Hair follicular keratinocyte (primary cell): ENCODE measurements around the gene NEK4. TPM values are rescaled to one million over a fixed set of nuclear protein-coding genes. Genes with fewer than 3 reads are reported as not detected.

Experiments used
- total RNA-seq: library from RNA; depleted of rRNA; stranded (reverse); fragments of >200 nt; gene quantifications from 2 replicates; pipeline ENCODE4 v1.2.3, GENCODE V29; 2015

Gene NEK4
- total RNA-seq = 11.9 and 15.1 TPM in 2 replicates

DNA sequence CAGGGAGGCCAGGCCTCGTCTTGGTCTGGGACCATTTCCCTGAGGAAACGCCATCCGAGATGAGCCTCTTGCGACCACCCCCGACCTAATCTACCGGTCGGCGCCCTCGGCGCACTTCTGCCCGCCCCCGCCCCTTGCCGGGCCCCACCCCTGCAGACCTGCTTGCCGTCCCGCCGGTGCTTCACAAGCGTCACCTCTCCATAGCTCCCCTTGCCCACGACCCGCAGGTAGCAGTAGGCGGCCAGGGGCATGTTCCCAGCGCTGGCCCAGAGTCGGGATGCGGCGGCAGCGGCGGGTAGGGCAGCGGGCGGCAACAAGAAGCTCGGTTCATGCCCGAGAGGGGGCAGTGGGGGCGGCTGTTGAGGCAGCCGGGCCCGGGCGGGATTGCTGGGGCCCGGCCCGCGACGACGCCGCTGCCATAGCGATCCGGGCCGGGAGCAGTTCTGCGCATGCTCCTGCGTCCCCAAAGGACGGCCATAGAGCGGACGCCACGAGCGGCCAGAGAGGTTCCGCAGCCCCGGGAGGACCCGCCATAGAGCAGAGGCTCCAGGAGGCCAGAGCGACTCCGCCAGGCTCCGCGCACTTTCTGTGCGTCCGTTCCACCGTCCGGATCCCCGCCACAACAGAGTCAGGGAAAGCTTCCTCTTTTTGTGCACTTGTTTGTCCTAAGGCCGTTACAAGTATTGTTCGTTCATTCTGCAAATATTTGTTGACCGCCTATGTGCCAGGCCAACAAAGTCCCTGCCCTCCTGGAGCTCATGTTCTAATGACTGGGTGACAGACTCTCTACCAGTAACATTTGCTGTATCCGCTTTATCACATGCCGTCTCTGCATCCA is at the start of gene NEK4:
TSS of gene NEK4 (minus strand) at position 445 of the 838 bp plus-strand sequence. CDS start at position 251, 194 bp downstream.

DNA sequence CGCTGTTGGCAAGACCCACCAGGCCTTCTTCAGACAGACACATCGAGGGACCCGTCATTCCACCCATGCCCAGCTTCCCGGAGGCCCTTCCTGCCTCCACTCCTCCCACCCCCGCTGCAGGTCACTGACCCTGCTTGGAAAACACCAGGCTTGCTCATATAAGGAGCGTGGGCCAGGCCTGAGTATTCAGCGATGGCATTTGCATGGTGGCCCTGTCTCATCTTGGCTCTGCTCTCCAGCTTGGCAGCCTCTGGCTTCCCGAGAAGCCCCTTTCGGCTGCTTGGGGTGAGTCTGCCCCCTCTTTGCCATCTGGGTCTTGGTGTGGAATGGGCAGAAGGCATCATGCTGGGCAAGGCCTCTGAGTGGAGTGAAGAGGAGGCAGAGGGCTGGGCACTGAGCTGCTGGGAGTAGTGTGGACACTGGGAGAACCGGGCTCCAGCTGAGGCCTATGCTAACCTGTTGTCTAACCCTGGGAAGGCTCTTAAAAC is 23.9 kb upstream of the NEK4 start, which contains the start of gene ITIH3:
TSS of gene ITIH3 (plus strand) at position 185 of the 488 bp plus-strand sequence. CDS start at position 193, 8 bp downstream.

DNA sequence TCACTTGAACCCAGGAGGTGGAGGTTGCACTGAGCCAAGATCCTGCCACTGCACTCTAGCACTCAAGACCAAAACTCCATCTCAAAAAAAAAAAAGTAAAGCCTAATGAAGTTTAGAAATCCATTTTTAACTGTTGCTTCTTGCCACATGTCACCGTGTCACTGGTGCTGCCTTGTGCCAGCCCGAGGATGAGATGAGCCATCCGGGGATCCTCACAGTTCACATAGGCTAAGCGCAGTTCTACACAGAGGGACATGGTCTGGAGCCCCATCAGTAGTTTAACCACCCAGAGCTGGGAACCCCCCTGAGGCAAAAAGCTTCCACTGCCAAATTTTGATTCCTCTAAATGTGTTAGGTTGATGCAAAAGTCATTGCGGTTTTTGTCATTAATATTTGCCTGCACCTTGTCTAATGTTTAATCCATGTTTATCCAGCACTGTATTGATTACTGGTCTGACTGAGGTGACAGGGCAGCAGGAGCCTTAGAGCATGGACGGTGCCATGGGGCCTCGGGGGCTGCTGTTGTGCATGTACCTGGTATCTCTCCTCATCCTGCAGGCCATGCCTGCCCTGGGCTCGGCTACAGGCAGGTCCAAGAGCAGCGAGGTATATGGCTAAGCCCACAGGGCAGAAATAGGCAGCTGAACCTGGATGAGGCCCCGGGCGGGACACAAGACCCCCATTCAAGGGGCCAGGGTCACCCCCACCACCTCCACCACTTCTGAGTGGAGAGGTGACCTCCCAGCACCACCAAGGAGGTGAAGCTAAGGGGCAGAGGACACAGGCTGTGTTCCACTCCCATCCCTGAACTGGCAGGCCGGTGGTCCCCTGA is 6.6 kb upstream of the NEK4 start, which contains the start of gene ITIH1:
TSS of gene ITIH1 (plus strand) at position 473 of the 832 bp plus-strand sequence. CDS start at position 490, 17 bp downstream.

DNA sequence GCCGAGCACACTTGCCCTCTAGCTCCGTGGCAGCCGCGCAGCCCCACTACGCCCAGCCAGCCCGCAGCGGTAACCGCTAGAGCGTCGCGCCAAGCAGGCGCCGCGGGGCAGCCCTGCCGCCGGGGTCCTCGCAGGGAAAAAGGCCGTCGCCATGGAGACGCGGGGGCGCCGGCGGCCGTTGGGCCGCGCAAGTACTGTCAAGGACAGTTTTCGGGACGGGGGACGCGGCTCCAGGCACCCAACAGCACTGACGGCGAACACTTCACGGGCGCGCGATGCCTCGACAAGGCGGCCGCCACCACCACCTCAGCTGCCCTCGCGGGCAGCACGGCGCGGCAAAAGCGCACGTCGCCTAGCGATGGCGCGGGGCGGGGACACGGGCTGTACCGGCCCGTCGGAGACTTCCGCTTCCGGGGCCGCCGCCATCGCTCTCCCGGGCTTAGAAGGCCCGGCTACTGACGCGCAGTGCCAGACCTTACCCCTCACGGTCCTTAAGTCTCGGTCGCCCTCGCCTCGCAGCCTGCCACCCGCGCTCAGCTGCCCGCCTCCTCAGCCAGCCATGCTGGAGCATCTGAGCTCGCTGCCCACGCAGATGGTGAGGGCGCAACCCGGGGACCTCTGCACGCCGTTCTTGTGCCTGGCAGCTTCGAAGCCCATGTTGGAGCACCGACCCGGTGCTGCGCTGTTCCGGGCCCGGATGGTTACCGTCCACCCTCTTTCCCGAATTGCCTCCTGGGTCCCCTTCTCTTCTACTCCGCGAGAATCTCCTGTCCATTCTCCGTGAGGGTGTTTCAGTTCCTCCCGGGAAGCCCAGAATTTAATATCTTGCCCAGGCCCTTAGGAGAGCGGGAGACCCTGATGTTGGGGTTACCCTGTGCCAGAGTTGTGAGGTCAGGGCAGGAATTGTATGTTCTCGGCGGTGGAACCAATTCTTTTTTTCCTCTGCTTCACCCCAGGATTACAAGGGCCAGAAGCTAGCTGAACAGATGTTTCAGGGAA is 64.8 kb downstream of the NEK4 start, which contains the start of the genes GLT8D1 and SPCS1:
TSS of gene GLT8D1 (minus strand) at position 104 of the 999 bp plus-strand sequence. CDS start 5,331 bp downstream, outside the sequence.
TSS of gene SPCS1 (plus strand) at position 419 of the 999 bp plus-strand sequence. CDS start at position 560, 141 bp downstream.

DNA sequence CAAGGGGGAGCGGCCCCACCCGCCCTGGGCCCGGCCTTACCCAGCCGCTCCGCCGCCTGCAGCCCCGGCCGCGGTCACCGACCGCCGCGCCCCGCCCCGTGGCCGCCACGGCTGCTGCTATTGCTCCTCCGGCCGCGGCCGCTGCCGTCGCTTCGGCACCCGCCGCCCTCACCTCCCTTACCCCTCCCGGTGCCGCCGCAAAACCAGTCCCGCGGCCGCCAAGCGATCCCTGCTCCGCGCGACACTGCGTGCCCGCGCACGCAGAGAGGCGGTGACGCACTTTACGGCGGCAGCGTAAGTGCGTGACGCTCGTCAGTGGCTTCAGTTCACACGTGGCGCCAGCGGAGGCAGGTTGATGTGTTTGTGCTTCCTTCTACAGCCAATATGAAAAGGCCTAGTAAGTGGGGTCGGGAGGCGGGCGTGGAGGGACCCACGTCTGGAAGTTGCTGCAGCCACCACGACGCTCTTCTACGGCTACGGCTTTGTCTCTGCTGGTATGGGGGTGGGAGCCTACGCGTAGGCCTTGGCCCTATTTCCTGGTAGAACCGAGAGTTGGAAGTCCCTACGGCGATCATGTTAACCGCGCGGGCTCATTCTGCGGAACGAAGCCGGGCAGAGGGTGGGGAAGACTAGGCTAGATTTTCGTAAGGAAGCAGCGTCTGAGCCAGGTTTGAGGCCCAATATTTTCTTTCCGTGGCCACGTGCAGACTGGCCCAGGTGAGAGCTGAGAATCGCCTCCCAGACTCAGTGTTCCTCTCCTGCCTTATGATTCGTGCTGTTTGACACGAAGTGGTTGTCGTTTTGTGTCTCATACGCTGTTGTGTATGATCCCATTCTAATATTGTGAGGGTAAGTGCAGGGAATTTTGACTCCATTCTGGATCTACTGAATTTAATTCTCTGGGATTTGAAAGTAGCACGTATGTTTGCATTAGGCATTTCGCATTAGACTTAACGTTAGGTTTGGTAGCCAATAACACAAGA is 84.7 kb downstream of the NEK4 start, which contains the start of the genes GNL3 and PBRM1:
TSS of gene GNL3 (plus strand) at position 324 of the 983 bp plus-strand sequence. CDS start at position 385, 61 bp downstream.
TSS of gene PBRM1 (minus strand) at position 205 of the 983 bp plus-strand sequence.

Other genes with a start within 250 kb of the NEK4 start
- 134 and 189 TPM in 2 replicates for gene NT5DC2, start 237.1 kb downstream of the NEK4 start, total RNA-seq
- gene UQCC5, start 234.3 kb downstream of the NEK4 start, total RNA-seq = 7.2 and 12.3 TPM in 2 replicates
- 20.4 and 33.0 TPM in 2 replicates for gene PBRM1, start 85.0 kb downstream of the NEK4 start, total RNA-seq
- 68.1 and 106 TPM in 2 replicates for gene GNL3, start 84.9 kb downstream of the NEK4 start, total RNA-seq
- gene GLT8D1, start 65.1 kb downstream of the NEK4 start, total RNA-seq = 58.9 and 70.5 TPM in 2 replicates
- 145 and 216 TPM in 2 replicates for gene SPCS1, start 64.8 kb downstream of the NEK4 start, total RNA-seq
- gene ITIH1, start 6.7 kb upstream of the NEK4 start, total RNA-seq = not detected in 2 replicates
- not detected in 2 replicates for gene ITIH3, start 23.9 kb upstream of the NEK4 start, total RNA-seq
- gene ITIH4, start 59.7 kb upstream of the NEK4 start, total RNA-seq = 1.2 and 1.7 TPM in 2 replicates
- 1.6 TPM in 1 of 2 replicates, not detected in the other for gene MUSTN1, start 64.1 kb upstream of the NEK4 start, total RNA-seq
- 10.9 and 20.8 TPM in 2 replicates for gene STIMATE, start 126.6 kb upstream of the NEK4 start, total RNA-seq